Breast epithelium (tissue), 4 donors: ENCODE measurements around the gene ALDH5A1. TPM values are rescaled to one million over a fixed set of nuclear protein-coding genes. Genes with fewer than 3 reads are reported as not detected.

ENCODE experiments used
- DNase-seq, 2 donors: peaks; one replicate each; pipeline ENCODE4 v3.0.0-alpha.2; 2019; ENCODE audit warnings: low spot score in 2 of 2
- H3K27ac ChIP-seq, 2 donors: fragments of 200-600 bp; sonication (generic) in 1 of 2; one replicate each; pipeline ENCODE4 v1.5.1; 2016 to 2019; ENCODE audit warnings: mild to moderate bottlenecking in 1 of 2
- H3K27me3 ChIP-seq, 2 donors: fragments of 200-600 bp; sonication (generic) in 1 of 2; one replicate each; pipeline versions ENCODE4 v1.5.1 to v1.6.0; 2017 to 2019; ENCODE audit warnings: control low read depth in 1 of 2, mild to moderate bottlenecking in 1 of 2
- H3K36me3 ChIP-seq: fragments of 200-600 bp; one replicate; pipeline ENCODE4 v1.5.1; 2019
- H3K4me1 ChIP-seq, 2 donors: fragments of 200-600 bp; sonication (generic); one replicate each; pipeline ENCODE4 v1.5.1; 2016 to 2019; ENCODE audit warnings: control low read depth in 1 of 2
- H3K4me3 ChIP-seq, 3 donors: fragments of 200-600 bp; sonication (generic); 1 replicate in 2 of 3; 2 replicates in 1 of 3; pipeline ENCODE4 v1.5.1; 2016 to 2019; ENCODE audit warnings: mild to moderate bottlenecking in 3 of 3, moderate library complexity in 2 of 3
- H3K9me3 ChIP-seq, 2 donors: fragments of 200-600 bp; sonication (generic) in 1 of 2; one replicate each; pipeline ENCODE4 v1.5.1; 2016 to 2019; ENCODE audit warnings: control low read depth in 1 of 2
- POLR2A ChIP-seq: fragments of 450-650 bp; IDR thresholded peaks from one replicate; pipeline ENCODE4 v1.6.1; 2016; ENCODE audit warnings: antibody characterized with exemption, mild to moderate bottlenecking, moderate library complexity
- POLR2AphosphoS5 ChIP-seq, 3 donors: sonication (generic); formaldehyde crosslinking; IDR thresholded peaks; one replicate each; pipeline ENCODE4 v1.6.1; 2017; ENCODE audit warnings: antibody characterized with exemption in 3 of 3
- intact Hi-C: fragments of 100-400 bp; cut with DNase I; formaldehyde crosslinking; loops from one replicate; pipeline ENCODE4 v1.15.1; 2023; ENCODE audit warnings: low total_unique reads
- total RNA-seq, 3 donors: library from RNA; depleted of rRNA; stranded (reverse); fragments of >200 nt; gene quantifications; one replicate each; pipeline ENCODE4 v1.1.0, GENCODE V29; 2016
- TF ChIP-seq, protein P1 (sequence below), 3 donors: fragments of 450-650 bp; IDR thresholded peaks; one replicate each; pipeline ENCODE4 v1.5.1; 2016 to 2017; ENCODE audit warnings: antibody characterized with exemption in 3 of 3, mild to moderate bottlenecking in 3 of 3, moderate library complexity in 3 of 3

ALDH5A1 gene
- total RNA-seq, 3 donors from 2014 or later = 3.9 to 6.4 (median 6.1) TPM

DNA sequence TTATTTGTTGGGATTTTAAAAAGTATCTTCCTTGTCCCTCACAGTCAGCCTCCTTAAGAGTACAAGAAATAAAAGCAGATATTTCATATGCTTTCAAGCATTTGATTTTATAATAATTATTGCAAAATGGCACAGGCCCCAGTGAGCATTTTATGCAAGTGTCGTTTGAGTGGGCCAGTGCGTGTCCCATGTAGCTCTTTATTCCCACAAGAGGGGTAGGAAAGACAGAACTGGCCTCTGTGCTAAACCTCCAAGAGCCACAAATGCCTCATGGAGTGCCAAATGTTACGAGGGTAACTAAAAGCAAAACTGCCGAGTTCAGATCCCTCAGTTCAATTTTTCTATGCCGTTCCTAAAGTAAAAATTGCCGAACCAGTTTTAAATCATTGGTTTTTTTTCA lies 18.1 kb upstream of the ALDH5A1 start:
- Histone ChIP-seq H3K27ac (no peak overlapping the region), H3K4me1 (no peaks in the 10 kb centered on the region), H3K9me3 (no peaks in the 10 kb centered on the region), H3K36me3 (no peaks in the 10 kb centered on the region), H3K27me3 (no peaks in the 10 kb centered on the region), H3K4me3 (no peak overlapping the region)
- no peak for DNase-seq
- intact Hi-C loops = no loop called here
- TF ChIP-seq POLR2AphosphoS5 (IDR thresholded peaks at IDR 0.05) (no peak), POLR2A (no peak)
- TF ChIP-seq, protein P1, sequence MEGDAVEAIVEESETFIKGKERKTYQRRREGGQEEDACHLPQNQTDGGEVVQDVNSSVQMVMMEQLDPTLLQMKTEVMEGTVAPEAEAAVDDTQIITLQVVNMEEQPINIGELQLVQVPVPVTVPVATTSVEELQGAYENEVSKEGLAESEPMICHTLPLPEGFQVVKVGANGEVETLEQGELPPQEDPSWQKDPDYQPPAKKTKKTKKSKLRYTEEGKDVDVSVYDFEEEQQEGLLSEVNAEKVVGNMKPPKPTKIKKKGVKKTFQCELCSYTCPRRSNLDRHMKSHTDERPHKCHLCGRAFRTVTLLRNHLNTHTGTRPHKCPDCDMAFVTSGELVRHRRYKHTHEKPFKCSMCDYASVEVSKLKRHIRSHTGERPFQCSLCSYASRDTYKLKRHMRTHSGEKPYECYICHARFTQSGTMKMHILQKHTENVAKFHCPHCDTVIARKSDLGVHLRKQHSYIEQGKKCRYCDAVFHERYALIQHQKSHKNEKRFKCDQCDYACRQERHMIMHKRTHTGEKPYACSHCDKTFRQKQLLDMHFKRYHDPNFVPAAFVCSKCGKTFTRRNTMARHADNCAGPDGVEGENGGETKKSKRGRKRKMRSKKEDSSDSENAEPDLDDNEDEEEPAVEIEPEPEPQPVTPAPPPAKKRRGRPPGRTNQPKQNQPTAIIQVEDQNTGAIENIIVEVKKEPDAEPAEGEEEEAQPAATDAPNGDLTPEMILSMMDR (IDR thresholded peaks at IDR 0.05) = no peak

DNA sequence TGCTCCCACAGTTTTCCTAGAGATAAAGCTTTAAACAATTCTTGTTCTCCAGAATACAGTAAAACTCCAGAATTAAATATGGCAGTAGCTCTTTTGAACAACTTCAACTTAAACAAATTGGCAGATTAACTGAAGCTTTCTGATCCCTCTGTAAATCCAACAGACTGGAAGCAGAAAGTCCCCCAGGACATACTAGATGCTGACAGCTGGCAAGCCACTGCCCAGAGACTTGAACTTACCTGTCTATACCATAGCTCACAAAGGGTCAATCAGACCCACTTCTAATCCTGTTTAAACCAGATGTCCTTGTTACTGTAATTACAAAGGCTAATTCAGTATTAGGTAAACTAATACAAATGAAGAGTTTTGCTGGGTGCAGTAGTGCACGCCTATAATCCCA lies 17.7 kb upstream of the ALDH5A1 start:
- TF ChIP-seq POLR2AphosphoS5 (IDR thresholded peaks at IDR 0.05) (no peak), POLR2A (no peak)
- TF ChIP-seq, protein P1 (IDR thresholded peaks at IDR 0.05) = no peak
- no peak overlapping the region for H3K4me3 ChIP-seq

DNA sequence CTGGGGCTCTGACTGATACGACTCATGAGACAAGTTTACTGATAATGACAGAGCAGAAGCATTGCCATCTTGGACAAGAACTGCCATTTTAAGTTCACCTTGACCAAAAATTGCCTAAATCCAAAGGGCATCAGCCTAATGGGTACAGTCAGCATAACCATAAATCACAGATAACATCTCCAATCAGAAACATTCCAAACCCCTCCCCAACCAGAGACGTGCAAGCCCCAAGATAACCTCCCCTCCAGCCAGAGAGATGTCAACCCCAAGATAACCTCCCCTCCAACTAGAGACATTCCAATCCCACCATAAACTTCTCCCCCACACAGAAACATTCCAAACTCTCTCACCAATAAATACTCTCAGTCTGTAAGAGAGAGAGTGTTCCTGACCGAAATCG lies 15.9 kb upstream of the ALDH5A1 start:
- Histone ChIP-seq H3K27me3 (no peaks in the 10 kb centered on the region), H3K27ac (no peak overlapping the region), H3K4me1 (no peaks in the 10 kb centered on the region), H3K36me3 (no peaks in the 10 kb centered on the region), H3K9me3 (no peaks in the 10 kb centered on the region), H3K4me3 (no peak overlapping the region)
- intact Hi-C loops = no loop called here
- no peak for DNase-seq
- TF ChIP-seq, protein P1 (IDR thresholded peaks at IDR 0.05) = no peak
- TF ChIP-seq POLR2AphosphoS5 (IDR thresholded peaks at IDR 0.05) (no peak), POLR2A (no peak)

More for the DNA sequence above, 17.7 kb upstream of the ALDH5A1 start:
- intact Hi-C loops = no loop called here
- DNase-seq = no peak
- H3K9me3 ChIP-seq = no peaks in the 10 kb centered on the region
- H3K4me1 ChIP-seq = no peaks in the 10 kb centered on the region
- no peaks in the 10 kb centered on the region for H3K36me3 ChIP-seq
- no peak overlapping the region for H3K27ac ChIP-seq
- H3K27me3 ChIP-seq = no peaks in the 10 kb centered on the region

DNA sequence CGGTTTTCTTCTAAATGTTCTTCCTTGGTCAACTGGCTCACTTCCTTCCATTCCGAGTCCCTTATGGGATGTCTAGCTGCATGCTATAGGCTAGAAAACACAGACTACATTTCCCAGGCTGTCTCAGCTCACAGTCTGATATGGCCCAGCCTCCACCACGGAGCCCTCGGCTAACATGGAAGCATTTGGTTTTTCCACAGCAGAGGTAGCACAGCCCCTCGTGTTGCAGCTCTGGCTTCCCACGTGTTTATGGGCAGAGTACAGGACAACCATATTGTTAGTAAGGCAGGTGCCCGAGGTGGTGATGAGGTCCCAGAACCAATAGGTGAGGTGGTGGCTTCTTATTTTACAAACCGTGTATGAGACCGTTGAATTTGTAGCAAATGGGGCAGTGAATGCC lies 14.1 kb upstream of the ALDH5A1 start:
- H3K27me3 ChIP-seq = no peaks in the 10 kb centered on the region
- TF ChIP-seq POLR2A (no peak), POLR2AphosphoS5 (IDR thresholded peaks at IDR 0.05) (no peak)
- TF ChIP-seq, protein P1 (IDR thresholded peaks at IDR 0.05) = no peak
- no peaks in the 10 kb centered on the region for H3K4me1 ChIP-seq
- no peak for DNase-seq
- H3K36me3 ChIP-seq = no peaks in the 10 kb centered on the region
- no peaks in the 10 kb centered on the region for H3K9me3 ChIP-seq
- H3K4me3 ChIP-seq = no peak overlapping the region
- intact Hi-C loops = no loop called here
- H3K27ac ChIP-seq = no peak overlapping the region

DNA sequence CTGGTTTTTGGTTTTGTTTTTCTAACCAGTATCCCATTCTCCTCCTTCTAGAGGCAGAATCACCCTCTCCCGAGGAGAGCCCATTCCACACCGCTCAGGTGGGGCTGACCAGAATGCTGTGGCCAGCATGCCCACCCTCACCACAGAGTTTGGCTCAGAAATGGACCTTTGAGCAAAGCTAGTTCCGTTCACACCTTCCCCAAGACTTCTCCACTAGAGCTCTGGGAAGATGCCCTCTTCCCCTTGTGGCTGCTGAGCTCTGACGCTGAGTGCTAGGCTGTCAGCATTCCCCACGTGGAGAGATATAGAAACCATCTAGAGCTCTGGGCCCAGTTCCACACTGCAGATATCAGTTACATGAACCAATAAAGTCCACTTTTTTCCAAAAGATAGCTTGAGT lies 13.3 kb upstream of the ALDH5A1 start:
- intact Hi-C loops = no loop called here
- no peak for DNase-seq
- TF ChIP-seq POLR2AphosphoS5 (IDR thresholded peaks at IDR 0.05) = no peak
- no peaks in the 10 kb centered on the region for H3K4me1 ChIP-seq
- no peaks in the 10 kb centered on the region for H3K27me3 ChIP-seq
- H3K9me3 ChIP-seq = no peaks in the 10 kb centered on the region
- H3K4me3 ChIP-seq = no peak overlapping the region
- no peaks in the 10 kb centered on the region for H3K36me3 ChIP-seq
- H3K27ac ChIP-seq = no peak overlapping the region
